Neutrophil (primary cell): ENCODE results near the gene SHTN1.

Source experiments
- H3K27ac ChIP-seq: fragments of 200-600 bp; sonication (generic); 2 replicates; pipeline ENCODE4 v1.5.1; 2016; ENCODE audit warnings: mild to moderate bottlenecking, moderate library complexity
- H3K27me3 ChIP-seq: fragments of 200-600 bp; sonication (generic); 2 replicates; pipeline ENCODE4 v1.6.0; 2016; ENCODE audit warnings: mild to moderate bottlenecking
- H3K36me3 ChIP-seq: fragments of 200-600 bp; sonication (generic); 2 replicates; pipeline ENCODE4 v1.5.1; 2017
- H3K4me1 ChIP-seq, 2 experiments: fragments of 200-600 bp in 1 of 2; sonication (generic) in 1 of 2; 1 replicate in 1 of 2; 2 replicates in 1 of 2; pipeline versions ENCODE4 v1.5.1 to v1.6.1; 2013 to 2016; ENCODE audit warnings: low read depth in 1 of 2, low read length in 1 of 2, mild to moderate bottlenecking in 1 of 2, moderate library complexity in 1 of 2; ENCODE audit not compliant: control insufficient read depth in 1 of 2, insufficient read depth in 1 of 2
- H3K4me3 ChIP-seq, 2 experiments: fragments of 200-600 bp in 1 of 2; sonication (generic) in 1 of 2; 1 replicate in 1 of 2; 2 replicates in 1 of 2; pipeline ENCODE4 v1.5.1; 2013 to 2016; ENCODE audit warnings: low read depth in 1 of 2, low read length in 1 of 2, mild to moderate bottlenecking in 1 of 2, moderate library complexity in 1 of 2
- H3K9me3 ChIP-seq: fragments of 200-600 bp; sonication (generic); 2 replicates; pipeline ENCODE4 v1.5.1; 2016
- TF ChIP-seq, protein P1 (sequence below): fragments of 200-600 bp; sonication (generic); IDR thresholded peaks from 2 replicates; pipeline ENCODE4 v1.5.1; 2016; ENCODE audit warnings: antibody characterized with exemption

The SHTN1 gene

DNA sequence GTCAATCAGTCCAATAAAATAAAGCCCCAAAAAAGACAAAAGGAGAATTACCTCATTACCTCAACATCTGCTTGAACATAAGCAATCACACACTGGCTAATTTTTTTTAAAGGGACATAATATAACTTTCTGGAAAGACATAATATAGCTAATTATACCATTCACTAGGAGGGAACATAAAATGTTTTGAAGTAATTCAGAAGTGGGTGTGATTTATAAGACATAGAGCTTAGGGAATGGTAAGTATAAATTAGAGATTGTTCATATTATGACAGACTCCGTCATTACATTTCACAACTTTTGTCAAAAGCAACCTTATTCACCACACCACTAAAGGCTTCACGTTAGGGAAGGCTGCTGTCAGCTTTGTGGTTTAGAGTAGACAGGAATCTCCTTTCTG is 3.8 kb downstream of the SHTN1 start:
- TF ChIP-seq, protein P1, sequence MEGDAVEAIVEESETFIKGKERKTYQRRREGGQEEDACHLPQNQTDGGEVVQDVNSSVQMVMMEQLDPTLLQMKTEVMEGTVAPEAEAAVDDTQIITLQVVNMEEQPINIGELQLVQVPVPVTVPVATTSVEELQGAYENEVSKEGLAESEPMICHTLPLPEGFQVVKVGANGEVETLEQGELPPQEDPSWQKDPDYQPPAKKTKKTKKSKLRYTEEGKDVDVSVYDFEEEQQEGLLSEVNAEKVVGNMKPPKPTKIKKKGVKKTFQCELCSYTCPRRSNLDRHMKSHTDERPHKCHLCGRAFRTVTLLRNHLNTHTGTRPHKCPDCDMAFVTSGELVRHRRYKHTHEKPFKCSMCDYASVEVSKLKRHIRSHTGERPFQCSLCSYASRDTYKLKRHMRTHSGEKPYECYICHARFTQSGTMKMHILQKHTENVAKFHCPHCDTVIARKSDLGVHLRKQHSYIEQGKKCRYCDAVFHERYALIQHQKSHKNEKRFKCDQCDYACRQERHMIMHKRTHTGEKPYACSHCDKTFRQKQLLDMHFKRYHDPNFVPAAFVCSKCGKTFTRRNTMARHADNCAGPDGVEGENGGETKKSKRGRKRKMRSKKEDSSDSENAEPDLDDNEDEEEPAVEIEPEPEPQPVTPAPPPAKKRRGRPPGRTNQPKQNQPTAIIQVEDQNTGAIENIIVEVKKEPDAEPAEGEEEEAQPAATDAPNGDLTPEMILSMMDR, result no peak

DNA sequence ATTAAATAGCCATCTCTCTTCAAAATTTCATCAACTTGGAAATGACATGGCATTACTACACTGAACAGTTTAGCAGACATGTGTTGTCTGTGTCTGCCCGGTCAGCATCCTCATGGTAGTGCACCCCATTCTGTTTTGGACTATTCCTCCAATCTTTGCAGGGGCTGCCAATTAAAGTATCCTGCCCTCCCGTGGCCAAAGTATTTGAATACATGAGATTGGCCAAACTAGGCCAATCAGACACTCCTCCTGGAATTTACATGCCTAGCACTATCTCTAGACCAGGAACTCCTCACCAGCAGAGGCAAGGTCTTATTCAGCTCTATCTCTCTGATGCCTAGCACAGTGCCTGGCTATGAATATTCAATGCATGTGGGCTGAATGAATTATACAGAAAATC is 4.4 kb downstream of the SHTN1 start:
- peaks cover 8 to 12% of the 10 kb centered on the region in 2 experiments for H3K4me1 ChIP-seq
- no peak overlapping the region for H3K27ac ChIP-seq
- no peaks in the 10 kb centered on the region for H3K36me3 ChIP-seq
- H3K27me3 ChIP-seq, result peaks cover 56% of the 10 kb centered on the region
- TF ChIP-seq, protein P1, result no peak
- no peak overlapping the region for H3K4me3 ChIP-seq
- no peaks in the 10 kb centered on the region for H3K9me3 ChIP-seq

More for the DNA sequence above, 3.8 kb downstream of the SHTN1 start:
- H3K36me3 ChIP-seq, result no peaks in the 10 kb centered on the region
- peaks cover 8 to 15% of the 10 kb centered on the region in 2 experiments for H3K4me1 ChIP-seq
- no peak overlapping the region for H3K27ac ChIP-seq
- no peak overlapping the region for H3K4me3 ChIP-seq
- no peaks in the 10 kb centered on the region for H3K9me3 ChIP-seq
- H3K27me3 ChIP-seq, result peaks cover 61% of the 10 kb centered on the region

DNA sequence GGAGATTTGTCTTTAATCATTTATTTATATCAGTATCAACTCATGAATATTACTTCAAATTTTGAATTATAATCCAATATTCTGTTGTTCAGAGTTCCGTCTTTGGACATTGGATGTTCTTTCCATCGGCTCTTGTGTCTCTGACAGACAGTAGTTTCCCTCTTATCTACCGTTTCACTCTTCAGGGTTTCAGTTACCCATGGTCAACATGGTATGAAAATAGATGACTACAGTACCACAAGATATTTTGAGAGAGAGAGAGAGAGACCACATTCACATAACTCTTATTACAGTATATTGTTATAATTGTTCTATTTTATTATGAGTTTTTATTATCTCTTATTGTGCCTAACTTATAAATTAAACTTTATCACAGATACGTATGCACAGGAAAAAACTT is 6.8 kb downstream of the SHTN1 start:
- Histone ChIP-seq H3K4me3 (no peak overlapping the region), H3K36me3 (no peaks in the 10 kb centered on the region), H3K27me3 (peaks cover 32% of the 10 kb centered on the region), H3K4me1 (no peaks in the 10 kb centered on the region), H3K9me3 (no peaks in the 10 kb centered on the region), H3K27ac (no peak overlapping the region)
- TF ChIP-seq, protein P1, result no peak

DNA sequence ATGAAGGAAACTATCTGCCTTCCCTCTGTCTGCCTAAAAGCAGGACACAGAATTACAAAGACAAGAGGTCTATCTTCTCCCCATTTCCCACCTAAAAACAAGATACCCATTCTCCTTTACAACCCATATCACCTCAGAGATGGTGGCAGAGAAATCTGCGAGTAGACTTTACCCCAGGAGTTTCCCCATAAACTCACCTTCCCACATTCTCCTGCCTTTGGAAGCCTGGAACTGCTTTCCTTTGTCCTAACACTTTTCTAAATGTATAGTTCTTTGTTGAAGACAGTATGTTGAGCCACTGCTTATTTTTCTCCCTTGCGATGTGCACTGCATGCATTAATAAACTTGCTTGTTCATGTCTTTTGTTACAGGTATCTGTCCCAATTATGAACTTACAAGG is 8.0 kb downstream of the SHTN1 start:
- H3K4me3 ChIP-seq, result no peak overlapping the region
- TF ChIP-seq, protein P1, result no peak
- peaks cover 20% of the 10 kb centered on the region for H3K27me3 ChIP-seq
- no peaks in the 10 kb centered on the region for H3K36me3 ChIP-seq
- H3K27ac ChIP-seq, result no peak overlapping the region
- H3K9me3 ChIP-seq, result no peaks in the 10 kb centered on the region
- H3K4me1 ChIP-seq, result no peaks in the 10 kb centered on the region

DNA sequence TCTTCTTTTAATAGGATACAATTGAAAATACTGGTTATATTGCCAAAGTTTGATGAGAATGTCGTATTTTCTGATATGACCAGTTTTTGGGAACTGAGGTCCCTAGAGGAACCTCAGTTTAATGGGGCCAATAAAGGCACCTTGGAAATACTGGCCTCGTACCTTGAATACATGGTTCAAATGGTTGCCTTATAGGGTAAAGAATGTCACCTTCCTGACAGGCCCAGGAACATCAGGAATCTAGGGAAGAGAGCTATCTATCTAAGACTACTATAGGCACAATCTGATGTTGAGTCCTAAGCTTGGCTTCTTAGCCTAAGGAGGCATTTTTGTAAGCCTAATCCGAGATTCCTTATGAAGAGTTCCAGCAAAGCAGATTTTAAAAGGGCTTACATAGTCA is 9.3 kb downstream of the SHTN1 start:
- Histone ChIP-seq H3K9me3 (no peaks in the 10 kb centered on the region), H3K36me3 (no peaks in the 10 kb centered on the region), H3K27ac (no peak overlapping the region), H3K4me3 (no peak overlapping the region), H3K4me1 (no peaks in the 10 kb centered on the region), H3K27me3 (peaks cover 7% of the 10 kb centered on the region)
- TF ChIP-seq, protein P1, result no peak
